ENCODE measurements around the gene PCBP3. TPM values are rescaled to one million over a fixed set of nuclear protein-coding genes. Genes with fewer than 3 reads are reported as not detected.

PCBP3 gene
- total RNA-seq, 1 experiment from 2014 or later, result not detected

DNA sequence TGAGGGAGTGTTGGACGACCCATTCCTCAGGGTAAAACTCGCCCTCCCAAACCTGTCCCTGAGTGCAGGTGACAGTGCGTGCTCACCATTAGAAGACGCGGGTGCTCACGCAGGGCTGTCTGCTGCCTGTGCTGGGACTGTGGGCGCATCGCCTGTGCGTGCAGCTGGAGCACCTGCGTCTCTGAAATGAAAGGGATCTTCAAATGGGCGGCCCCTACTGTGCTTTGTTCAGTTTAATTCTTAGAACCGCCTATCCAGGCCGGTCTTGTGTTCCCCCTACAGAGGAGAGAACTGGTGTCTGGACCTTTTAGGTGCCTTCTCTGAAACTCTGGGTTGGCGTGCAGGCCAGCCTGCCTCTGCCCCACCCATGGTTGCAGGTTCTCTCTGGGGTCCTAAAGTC lies 125.8 kb downstream of the PCBP3 start:
- no peak for DNase-seq
- H3K36me3 ChIP-seq (ENCODE audit: insufficient read depth, low read length), result no peaks in the 10 kb centered on the region
- no peak overlapping the region for H3K9ac ChIP-seq (ENCODE audit: low read length)
- H3K27me3 ChIP-seq (ENCODE audit: low read length), result no peaks in the 10 kb centered on the region
- H4K20me1 ChIP-seq (ENCODE audit: insufficient read depth, low read depth, low read length), result no peaks in the 10 kb centered on the region
- H2AFZ ChIP-seq (ENCODE audit: low read length), result no peak overlapping the region
- H3K79me2 ChIP-seq (ENCODE audit: low read length), result no peaks in the 10 kb centered on the region
- peaks cover 4% of the 10 kb centered on the region; the same call in 1 of the 2 replicates for H3K9me3 ChIP-seq (ENCODE audit: low read length)
- no peak overlapping the region for H3K4me3 ChIP-seq (ENCODE audit: low read length)
- no peaks in the 10 kb centered on the region for H3K9me2 ChIP-seq (replicated peaks; ENCODE audit: insufficient read depth, low read length)
- no peaks in the 10 kb centered on the region for H3K4me1 ChIP-seq (ENCODE audit: low read length)
- H3K4me2 ChIP-seq (ENCODE audit: low read depth, low read length, poor library complexity, severe bottlenecking), result no peak overlapping the region
- no peak overlapping the region for H3K27ac ChIP-seq (ENCODE audit: low read length)

DNA sequence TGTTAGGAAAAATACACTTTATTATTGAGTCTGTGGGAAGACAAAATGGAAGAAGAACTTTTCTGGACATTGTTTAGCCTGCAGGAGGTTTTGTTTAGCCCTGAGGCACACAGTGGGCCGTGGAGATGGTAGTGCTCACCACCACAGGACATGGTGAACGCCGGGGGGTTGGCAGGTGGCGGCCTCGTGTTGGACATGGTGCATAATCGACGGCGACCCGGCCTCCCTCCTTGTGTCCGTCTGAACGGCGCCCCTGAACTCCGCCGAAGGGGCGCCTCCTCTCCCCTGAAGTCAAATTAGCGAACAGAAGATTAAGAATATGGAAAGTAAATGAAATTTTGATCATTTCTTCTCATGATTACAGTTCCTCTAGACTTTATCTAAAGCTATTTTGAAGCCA lies 126.4 kb downstream of the PCBP3 start:
- H3K27ac ChIP-seq (ENCODE audit: low read length), result no peak overlapping the region
- no peak overlapping the region for H3K4me3 ChIP-seq (ENCODE audit: low read length)
- no peak for DNase-seq
- H3K9me2 ChIP-seq (replicated peaks; ENCODE audit: insufficient read depth, low read length), result no peaks in the 10 kb centered on the region
- no peaks in the 10 kb centered on the region for H3K4me1 ChIP-seq (ENCODE audit: low read length)
- no peaks in the 10 kb centered on the region for H3K79me2 ChIP-seq (ENCODE audit: low read length)
- H3K27me3 ChIP-seq (ENCODE audit: low read length), result no peaks in the 10 kb centered on the region
- no peak overlapping the region for H2AFZ ChIP-seq (ENCODE audit: low read length)
- H3K4me2 ChIP-seq (ENCODE audit: low read depth, low read length, poor library complexity, severe bottlenecking), result no peak overlapping the region
- H3K9me3 ChIP-seq (ENCODE audit: low read length), result peaks cover 4% of the 10 kb centered on the region; the same call in 1 of the 2 replicates
- H4K20me1 ChIP-seq (ENCODE audit: insufficient read depth, low read depth, low read length), result no peaks in the 10 kb centered on the region
- no peak overlapping the region for H3K9ac ChIP-seq (ENCODE audit: low read length)
- no peaks in the 10 kb centered on the region for H3K36me3 ChIP-seq (ENCODE audit: insufficient read depth, low read length)

DNA sequence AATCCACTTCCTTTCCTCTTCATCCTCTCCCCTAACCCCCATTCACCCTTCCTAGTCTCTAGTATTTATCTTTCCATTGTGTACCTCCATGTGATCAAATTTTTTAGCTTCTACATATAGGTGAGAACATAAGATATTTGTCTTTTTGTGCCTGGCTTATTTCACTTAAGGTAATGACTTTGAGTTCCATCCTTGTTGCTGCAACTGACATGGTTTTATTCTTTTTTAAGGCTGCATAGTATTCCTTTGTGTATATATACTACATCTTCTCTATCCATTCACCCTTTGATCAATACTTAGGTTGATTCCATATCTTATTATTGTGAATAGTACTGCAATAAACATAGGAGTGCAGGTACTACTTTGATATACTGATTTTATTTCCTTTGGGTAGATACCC lies 128.7 kb downstream of the PCBP3 start:
- Histone ChIP-seq H3K4me3 (ENCODE audit: low read length) (no peak overlapping the region), H2AFZ (ENCODE audit: low read length) (no peak overlapping the region), H3K9me2 (replicated peaks; ENCODE audit: insufficient read depth, low read length) (no peaks in the 10 kb centered on the region), H3K9me3 (ENCODE audit: low read length) (peaks cover 4% of the 10 kb centered on the region; the same call in 1 of the 2 replicates), H3K27me3 (ENCODE audit: low read length) (no peaks in the 10 kb centered on the region), H3K36me3 (ENCODE audit: insufficient read depth, low read length) (no peaks in the 10 kb centered on the region), H3K79me2 (ENCODE audit: low read length) (no peaks in the 10 kb centered on the region), H3K4me2 (ENCODE audit: low read depth, low read length, poor library complexity, severe bottlenecking) (no peak overlapping the region), H3K9ac (ENCODE audit: low read length) (no peak overlapping the region), H3K27ac (ENCODE audit: low read length) (no peak overlapping the region), H4K20me1 (ENCODE audit: insufficient read depth, low read depth, low read length) (no peaks in the 10 kb centered on the region), H3K4me1 (ENCODE audit: low read length) (no peaks in the 10 kb centered on the region)
- DNase-seq, result no peak

DNA sequence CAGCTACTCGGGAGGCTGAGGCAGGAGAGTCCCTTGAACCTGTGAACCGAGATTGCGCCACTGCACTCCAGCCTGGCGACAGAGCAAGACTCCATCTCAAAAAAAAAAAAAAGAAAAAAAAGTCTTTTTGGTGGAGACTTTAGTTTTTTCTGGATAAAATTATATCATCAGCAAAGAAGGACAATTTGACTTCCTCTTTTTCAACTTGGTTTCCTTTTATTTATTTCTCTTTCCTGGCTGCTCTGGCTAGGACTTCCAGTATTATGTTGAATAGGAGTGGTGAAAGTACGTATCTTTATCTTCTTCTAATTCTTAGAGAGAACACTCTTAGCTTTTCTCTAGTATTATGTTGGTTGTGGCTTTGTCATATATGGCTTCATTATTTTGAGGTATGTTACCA lies 130.8 kb downstream of the PCBP3 start:
- H3K9me3 ChIP-seq (ENCODE audit: low read length), result peaks cover 4% of the 10 kb centered on the region
- H3K9me2 ChIP-seq (replicated peaks; ENCODE audit: insufficient read depth, low read length), result no peaks in the 10 kb centered on the region
- H3K79me2 ChIP-seq (ENCODE audit: low read length), result no peaks in the 10 kb centered on the region
- no peak overlapping the region for H2AFZ ChIP-seq (ENCODE audit: low read length)
- no peak overlapping the region for H3K4me3 ChIP-seq (ENCODE audit: low read length)
- H3K27me3 ChIP-seq (ENCODE audit: low read length), result no peaks in the 10 kb centered on the region
- no peaks in the 10 kb centered on the region for H3K4me1 ChIP-seq (ENCODE audit: low read length)
- H4K20me1 ChIP-seq (ENCODE audit: insufficient read depth, low read depth, low read length), result no peaks in the 10 kb centered on the region
- H3K9ac ChIP-seq (ENCODE audit: low read length), result no peak overlapping the region
- H3K4me2 ChIP-seq (ENCODE audit: low read depth, low read length, poor library complexity, severe bottlenecking), result no peak overlapping the region
- no peak for DNase-seq
- H3K36me3 ChIP-seq (ENCODE audit: insufficient read depth, low read length), result no peaks in the 10 kb centered on the region
- no peak overlapping the region for H3K27ac ChIP-seq (ENCODE audit: low read length)

DNA sequence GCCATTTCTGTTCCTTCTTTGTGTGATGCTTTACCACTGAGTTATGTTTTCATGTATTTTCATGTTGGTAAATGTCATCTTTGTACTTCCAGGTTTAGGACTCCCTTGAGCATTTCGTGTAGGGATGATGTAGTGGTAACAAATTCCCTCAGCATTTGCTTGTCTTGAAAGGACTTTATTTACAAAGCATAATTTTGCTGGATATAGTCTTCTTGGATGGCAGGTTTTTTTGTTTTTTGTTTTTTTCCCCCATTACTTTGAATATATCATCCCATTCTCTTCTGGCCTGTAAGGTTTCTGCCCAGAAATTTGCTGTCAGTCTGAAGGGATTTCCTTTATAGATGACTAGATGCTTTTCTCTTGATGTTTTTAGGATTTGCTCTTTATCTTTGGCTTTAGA lies 133.4 kb downstream of the PCBP3 start:
- Histone ChIP-seq H2AFZ (ENCODE audit: low read length) (no peak overlapping the region), H3K9me2 (replicated peaks; ENCODE audit: insufficient read depth, low read length) (no peaks in the 10 kb centered on the region)

DNA sequence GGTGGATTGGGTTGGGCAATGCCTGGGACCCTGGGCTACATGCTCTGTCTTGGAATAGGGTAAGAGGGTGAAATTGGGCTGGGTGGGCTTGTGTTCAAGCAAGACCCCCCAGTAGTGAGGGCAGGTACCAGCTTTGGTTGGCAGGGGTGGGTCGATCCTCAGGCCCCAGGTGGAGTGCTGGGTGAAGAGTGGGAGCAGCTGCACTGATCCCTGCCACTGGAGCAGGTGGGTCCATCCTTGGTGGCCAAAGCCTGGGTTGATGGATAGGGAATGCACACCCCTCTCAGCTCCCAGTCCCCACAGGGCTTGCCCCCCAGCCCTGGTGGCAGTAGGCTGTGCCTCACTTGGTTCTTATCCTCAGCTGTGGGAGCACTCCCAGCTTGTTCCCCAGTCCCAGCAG lies 135.2 kb downstream of the PCBP3 start:
- no peaks in the 10 kb centered on the region for H3K9me2 ChIP-seq (replicated peaks; ENCODE audit: insufficient read depth, low read length)
- no peak overlapping the region for H3K4me3 ChIP-seq (ENCODE audit: low read length)
- H3K27ac ChIP-seq (ENCODE audit: low read length), result no peak overlapping the region
- no peaks in the 10 kb centered on the region for H3K36me3 ChIP-seq (ENCODE audit: insufficient read depth, low read length)
- no peaks in the 10 kb centered on the region; the same call in 1 of the 2 replicates for H3K9me3 ChIP-seq (ENCODE audit: low read length)
- no peak overlapping the region for H3K9ac ChIP-seq (ENCODE audit: low read length)
- DNase-seq, result no peak
- H4K20me1 ChIP-seq (ENCODE audit: insufficient read depth, low read depth, low read length), result no peaks in the 10 kb centered on the region
- no peaks in the 10 kb centered on the region for H3K4me1 ChIP-seq (ENCODE audit: low read length)
- H3K27me3 ChIP-seq (ENCODE audit: low read length), result no peaks in the 10 kb centered on the region
- no peak overlapping the region for H2AFZ ChIP-seq (ENCODE audit: low read length)
- no peaks in the 10 kb centered on the region for H3K79me2 ChIP-seq (ENCODE audit: low read length)
- H3K4me2 ChIP-seq (ENCODE audit: low read depth, low read length, poor library complexity, severe bottlenecking), result no peak overlapping the region

More for the DNA sequence above, 133.4 kb downstream of the PCBP3 start:
- Histone ChIP-seq H3K27me3 (ENCODE audit: low read length) (no peaks in the 10 kb centered on the region), H3K4me1 (ENCODE audit: low read length) (no peaks in the 10 kb centered on the region), H3K27ac (ENCODE audit: low read length) (no peak overlapping the region), H3K4me3 (ENCODE audit: low read length) (no peak overlapping the region), H3K4me2 (ENCODE audit: low read depth, low read length, poor library complexity, severe bottlenecking) (no peak overlapping the region), H4K20me1 (ENCODE audit: insufficient read depth, low read depth, low read length) (no peaks in the 10 kb centered on the region), H3K36me3 (ENCODE audit: insufficient read depth, low read length) (no peaks in the 10 kb centered on the region), H3K79me2 (ENCODE audit: low read length) (no peaks in the 10 kb centered on the region), H3K9ac (ENCODE audit: low read length) (no peak overlapping the region), H3K9me3 (ENCODE audit: low read length) (peaks cover 4% of the 10 kb centered on the region)
- DNase-seq, result no peak

DNA sequence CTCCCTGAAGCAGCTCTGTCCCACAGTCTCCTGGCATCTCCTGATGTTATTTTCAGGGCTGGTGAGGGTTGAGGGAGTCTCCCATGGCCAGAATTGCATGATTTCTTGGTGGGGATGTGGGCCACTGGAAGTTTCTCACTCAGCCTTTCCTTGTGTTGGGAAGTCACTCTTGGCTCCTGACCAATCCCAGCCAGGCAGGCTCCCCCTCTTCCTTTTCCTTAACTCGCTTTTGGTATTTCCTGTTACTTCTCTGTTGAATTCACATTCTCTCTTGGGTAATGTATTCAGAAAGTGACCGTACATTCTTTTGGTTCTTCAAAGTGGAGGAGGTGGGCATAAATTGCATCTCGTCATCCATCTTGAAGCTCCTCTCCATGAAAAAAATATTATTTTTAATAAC lies 135.7 kb downstream of the PCBP3 start:
- Histone ChIP-seq H3K4me3 (ENCODE audit: low read length) (no peak overlapping the region), H3K27ac (ENCODE audit: low read length) (no peak overlapping the region), H3K9me3 (ENCODE audit: low read length) (no peaks in the 10 kb centered on the region; the same call in 1 of the 2 replicates), H3K79me2 (ENCODE audit: low read length) (no peaks in the 10 kb centered on the region), H2AFZ (ENCODE audit: low read length) (no peak overlapping the region), H3K36me3 (ENCODE audit: insufficient read depth, low read length) (no peaks in the 10 kb centered on the region), H3K4me2 (ENCODE audit: low read depth, low read length, poor library complexity, severe bottlenecking) (no peak overlapping the region), H3K9me2 (replicated peaks; ENCODE audit: insufficient read depth, low read length) (no peaks in the 10 kb centered on the region), H4K20me1 (ENCODE audit: insufficient read depth, low read depth, low read length) (no peaks in the 10 kb centered on the region), H3K4me1 (ENCODE audit: low read length) (no peaks in the 10 kb centered on the region), H3K9ac (ENCODE audit: low read length) (no peak overlapping the region), H3K27me3 (ENCODE audit: low read length) (no peaks in the 10 kb centered on the region)
- DNase-seq, result no peak

DNA sequence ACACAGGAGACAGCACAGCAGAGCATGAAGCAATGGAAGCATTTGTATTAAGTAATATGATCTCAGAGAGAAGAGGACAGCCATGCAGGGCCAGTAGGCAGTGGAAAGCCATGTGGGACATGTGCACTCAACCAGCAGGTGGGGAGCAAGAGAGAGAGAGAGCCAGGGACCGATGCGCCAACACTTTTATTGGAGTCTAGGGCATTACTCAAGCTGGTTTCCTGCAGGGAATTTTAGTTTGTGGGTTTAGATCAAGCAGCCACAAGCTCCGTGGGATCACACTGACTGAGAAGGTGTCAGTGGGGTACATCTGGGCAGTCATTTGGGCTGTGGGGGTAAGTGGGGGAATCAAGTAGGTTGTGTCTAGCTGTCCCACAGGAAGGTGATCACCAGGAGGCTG lies 137.1 kb downstream of the PCBP3 start:
- Histone ChIP-seq H3K4me2 (ENCODE audit: low read depth, low read length, poor library complexity, severe bottlenecking) (no peak overlapping the region), H3K4me1 (ENCODE audit: low read length) (no peaks in the 10 kb centered on the region), H3K9ac (ENCODE audit: low read length) (no peak overlapping the region), H4K20me1 (ENCODE audit: insufficient read depth, low read depth, low read length) (no peaks in the 10 kb centered on the region), H3K79me2 (ENCODE audit: low read length) (no peaks in the 10 kb centered on the region), H3K4me3 (ENCODE audit: low read length) (no peak overlapping the region), H3K27me3 (ENCODE audit: low read length) (no peaks in the 10 kb centered on the region), H3K36me3 (ENCODE audit: insufficient read depth, low read length) (no peaks in the 10 kb centered on the region), H3K9me3 (ENCODE audit: low read length) (no peaks in the 10 kb centered on the region; the same call in 1 of the 2 replicates), H2AFZ (ENCODE audit: low read length) (no peak overlapping the region), H3K9me2 (replicated peaks; ENCODE audit: insufficient read depth, low read length) (no peaks in the 10 kb centered on the region), H3K27ac (ENCODE audit: low read length) (no peak overlapping the region)
- DNase-seq, result no peak

DNA sequence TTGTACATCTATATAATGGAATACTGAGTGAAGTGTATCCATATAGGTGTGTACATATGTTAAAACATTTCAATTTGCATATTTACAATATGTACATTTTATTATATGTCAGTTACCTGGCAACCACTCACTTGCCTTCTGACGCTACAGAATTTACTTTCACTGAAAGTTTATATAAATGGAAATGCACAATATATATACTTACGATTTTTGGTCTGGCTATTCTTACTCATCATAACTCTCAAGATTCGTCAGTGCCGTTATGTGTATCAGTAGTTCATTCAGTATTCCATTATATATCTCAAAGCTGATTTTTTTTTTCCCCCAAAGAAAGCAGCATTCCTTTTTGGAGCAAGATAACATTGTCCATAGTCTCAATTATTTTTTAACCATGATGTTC lies 138.2 kb downstream of the PCBP3 start:
- no peaks in the 10 kb centered on the region for H3K9me2 ChIP-seq (replicated peaks; ENCODE audit: insufficient read depth, low read length)
- DNase-seq, result no peak
- H4K20me1 ChIP-seq (ENCODE audit: insufficient read depth, low read depth, low read length), result no peaks in the 10 kb centered on the region
- no peak overlapping the region for H3K9ac ChIP-seq (ENCODE audit: low read length)
- no peaks in the 10 kb centered on the region for H3K27me3 ChIP-seq (ENCODE audit: low read length)
- H3K27ac ChIP-seq (ENCODE audit: low read length), result no peak overlapping the region
- H3K4me1 ChIP-seq (ENCODE audit: low read length), result no peaks in the 10 kb centered on the region
- H3K4me3 ChIP-seq (ENCODE audit: low read length), result no peak overlapping the region
- H3K79me2 ChIP-seq (ENCODE audit: low read length), result no peaks in the 10 kb centered on the region
- H3K4me2 ChIP-seq (ENCODE audit: low read depth, low read length, poor library complexity, severe bottlenecking), result no peak overlapping the region
- H2AFZ ChIP-seq (ENCODE audit: low read length), result no peak overlapping the region
- H3K36me3 ChIP-seq (ENCODE audit: insufficient read depth, low read length), result no peaks in the 10 kb centered on the region
- no peaks in the 10 kb centered on the region; the same call in 1 of the 2 replicates for H3K9me3 ChIP-seq (ENCODE audit: low read length)
